NCI-H524 treated with DMSO at 0.1 percent for 48 hours (cell line): ENCODE results near the gene LMAN2L.

Experiments used
- DNase-seq: peaks from one replicate; lab custom pipeline; 2025; lab: John Stamatoyannopoulos, UW

The LMAN2L gene, protein sequence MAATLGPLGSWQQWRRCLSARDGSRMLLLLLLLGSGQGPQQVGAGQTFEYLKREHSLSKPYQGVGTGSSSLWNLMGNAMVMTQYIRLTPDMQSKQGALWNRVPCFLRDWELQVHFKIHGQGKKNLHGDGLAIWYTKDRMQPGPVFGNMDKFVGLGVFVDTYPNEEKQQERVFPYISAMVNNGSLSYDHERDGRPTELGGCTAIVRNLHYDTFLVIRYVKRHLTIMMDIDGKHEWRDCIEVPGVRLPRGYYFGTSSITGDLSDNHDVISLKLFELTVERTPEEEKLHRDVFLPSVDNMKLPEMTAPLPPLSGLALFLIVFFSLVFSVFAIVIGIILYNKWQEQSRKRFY

DNA sequence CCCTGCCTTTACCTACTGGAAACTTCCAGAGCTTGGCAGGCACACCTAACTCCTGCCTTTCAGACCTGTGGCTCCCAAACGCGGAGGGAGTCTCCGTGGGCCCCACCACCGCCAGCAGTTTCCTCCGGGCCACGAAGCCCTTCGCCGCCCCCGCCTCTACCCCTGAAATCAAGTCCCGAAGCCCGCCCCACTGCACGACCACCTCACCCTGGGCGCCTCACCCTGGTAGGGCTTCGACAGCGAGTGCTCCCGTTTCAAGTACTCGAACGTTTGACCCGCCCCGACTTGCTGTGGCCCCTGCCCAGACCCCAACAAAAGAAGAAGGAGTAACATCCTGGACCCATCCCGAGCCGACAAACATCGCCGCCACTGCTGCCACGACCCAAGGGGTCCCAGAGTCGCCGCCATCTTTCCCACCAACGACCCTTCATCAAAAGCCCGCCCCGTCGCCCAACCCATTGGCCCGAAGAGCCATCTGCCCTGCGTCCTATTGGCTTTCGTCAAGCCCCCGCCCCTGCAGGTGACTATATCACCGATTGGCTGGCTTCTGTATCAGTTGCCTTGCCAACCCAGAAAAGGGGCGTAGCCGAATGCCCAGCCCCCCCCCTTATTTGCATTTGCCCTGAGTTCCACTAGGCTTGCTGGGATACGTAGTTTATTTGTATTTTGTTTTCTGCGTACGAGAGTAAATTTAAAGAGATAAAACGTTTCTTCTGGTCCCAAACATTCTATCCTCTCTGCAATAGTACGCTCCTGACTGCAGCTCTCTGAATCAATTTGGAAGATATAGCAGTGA, at the start of gene LMAN2L:
Gene LMAN2L, minus strand, starts transcription at position 432 of the 796 bp plus-strand sequence. Its CDS starts 24 bp downstream, at position 408.
- peak; percentile 78 for DNase-seq

DNA sequence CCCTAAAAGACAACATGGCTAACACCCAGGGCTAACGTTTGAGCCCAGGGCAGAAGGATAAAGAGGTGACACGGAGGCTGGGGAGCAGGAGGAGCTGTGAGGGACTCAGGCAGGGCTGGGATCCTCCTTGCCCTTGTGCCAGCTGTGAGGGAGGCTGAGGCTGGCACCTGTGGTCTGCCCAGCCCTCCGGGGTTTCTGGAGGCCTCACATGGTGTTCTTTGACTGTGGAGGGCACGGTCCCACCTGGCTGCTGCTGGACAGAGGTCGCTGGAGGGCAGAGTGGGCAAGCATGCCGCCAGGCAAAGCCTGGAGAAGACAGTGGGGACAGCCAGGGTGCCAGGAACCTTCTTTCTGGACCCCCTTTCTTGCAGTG, 49.4 kb upstream of the LMAN2L start:
- no peak for DNase-seq

DNA sequence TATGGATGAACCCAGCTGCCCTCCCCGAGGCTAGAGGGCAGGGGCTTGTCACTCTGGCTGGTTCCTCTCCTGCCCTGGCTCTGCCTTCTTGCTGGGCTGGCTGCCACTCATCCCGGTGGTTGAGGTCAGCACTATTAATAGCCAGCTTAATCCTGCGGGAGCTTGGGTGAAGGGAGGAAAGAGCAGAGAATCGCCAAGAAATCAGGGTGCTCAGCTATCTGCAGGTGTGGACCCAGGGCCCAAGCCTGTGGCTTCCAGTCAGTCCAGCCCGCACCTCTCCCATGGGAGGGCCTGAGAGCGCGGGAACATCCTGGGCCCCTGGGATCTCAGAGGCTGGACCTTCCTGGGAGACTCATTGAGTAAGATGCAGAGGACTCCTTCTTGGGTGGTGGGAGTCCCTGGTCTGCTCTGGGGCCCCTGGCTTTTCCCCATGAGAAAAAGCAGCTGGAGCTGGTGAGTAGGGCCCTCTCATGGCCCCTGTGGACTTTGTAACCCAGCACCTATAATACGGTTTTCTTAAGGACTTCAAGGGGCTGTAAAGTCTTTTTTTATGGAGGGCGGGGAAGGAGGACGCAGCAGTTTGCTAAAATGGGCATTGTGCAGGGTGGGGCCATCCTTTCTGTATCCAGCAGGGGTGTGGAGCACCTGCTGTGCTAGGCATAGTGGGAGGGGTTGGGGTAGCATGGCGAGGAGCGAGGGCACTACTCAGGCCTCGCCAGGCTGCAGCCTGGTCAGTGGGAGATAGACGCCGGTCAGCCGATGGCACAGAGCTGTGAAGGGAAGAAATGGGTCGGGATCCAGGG, 48.8 kb upstream of the LMAN2L start:
- peak; percentile 61 for DNase-seq

DNA sequence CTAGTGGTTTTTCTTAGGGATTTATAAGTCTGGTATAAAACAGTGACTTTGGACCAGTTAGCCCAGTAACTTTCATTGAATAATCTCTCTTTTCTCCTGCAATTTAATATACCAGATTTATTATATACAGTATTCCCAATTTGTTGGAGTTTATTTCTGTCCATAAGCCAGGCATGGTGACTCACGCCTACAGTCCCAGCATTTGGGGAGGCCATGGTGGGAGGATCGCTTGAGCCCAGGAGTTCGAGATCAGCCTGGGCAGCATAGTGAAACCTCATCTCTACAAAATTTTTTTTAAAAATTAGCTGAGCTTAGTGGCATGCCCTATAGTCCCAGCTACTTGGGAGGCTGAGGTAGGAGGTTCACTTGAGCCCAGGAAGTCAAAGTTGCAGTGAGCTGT, 47.5 kb upstream of the LMAN2L start:
- no peak for DNase-seq

DNA sequence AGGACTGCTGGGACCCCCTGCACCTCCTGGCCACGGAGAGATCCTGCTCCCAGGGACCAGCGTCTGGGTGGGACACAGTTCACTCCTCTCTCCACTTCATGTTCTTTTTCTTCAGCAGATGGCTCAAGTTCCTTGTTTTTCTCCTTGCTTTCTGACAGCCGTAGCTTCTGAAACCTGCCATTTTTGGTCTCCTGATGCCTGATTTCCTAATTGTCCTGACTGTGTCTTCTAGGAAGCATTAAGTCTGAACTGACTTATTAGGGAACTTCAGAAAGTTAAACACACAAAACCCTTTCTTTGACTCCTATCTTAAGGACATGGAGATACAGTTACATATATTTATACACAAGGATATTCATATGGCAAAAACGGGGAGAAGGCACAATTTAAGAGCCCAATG, 43.5 kb upstream of the LMAN2L start:
- no peak for DNase-seq

DNA sequence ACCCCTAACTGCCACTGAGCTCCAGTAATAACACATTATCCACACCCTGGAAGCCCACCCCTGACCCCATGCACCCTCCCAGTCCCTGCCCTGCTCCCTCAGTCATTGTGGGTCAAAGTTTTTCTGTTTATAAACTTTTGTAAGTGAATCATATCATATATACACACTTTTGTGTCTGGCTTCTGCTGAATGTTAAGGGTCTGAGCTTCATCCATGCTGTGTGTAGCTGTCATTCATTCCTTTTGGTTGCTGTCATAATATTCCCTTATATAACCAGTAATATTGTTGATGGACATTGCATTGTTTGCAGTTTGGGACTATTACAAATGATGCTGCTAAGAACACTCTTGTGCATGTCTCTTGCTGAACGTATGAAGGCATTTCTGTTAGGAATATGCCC, 35.3 kb upstream of the LMAN2L start:
- DNase-seq, result no peak

DNA sequence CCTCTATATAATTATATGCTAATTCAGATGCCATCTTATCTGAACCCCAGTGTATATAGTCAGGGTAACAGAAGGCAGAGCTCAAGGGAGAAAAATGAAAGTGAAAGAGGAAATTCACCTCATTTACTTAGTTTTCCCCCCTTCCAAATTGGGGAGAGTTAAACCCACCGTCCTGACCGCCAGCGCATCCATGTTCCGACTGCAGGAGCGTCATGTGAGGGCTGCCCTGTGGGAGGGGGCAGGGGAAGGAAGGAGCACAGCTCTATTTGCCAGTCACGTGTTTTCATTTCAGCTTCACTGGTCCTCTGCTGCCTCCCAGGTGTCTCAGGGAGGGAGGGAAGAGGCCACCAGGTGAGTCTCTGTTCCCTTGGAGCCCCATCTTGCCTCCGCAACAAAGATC, 34.1 kb upstream of the LMAN2L start:
- DNase-seq, result no peak

DNA sequence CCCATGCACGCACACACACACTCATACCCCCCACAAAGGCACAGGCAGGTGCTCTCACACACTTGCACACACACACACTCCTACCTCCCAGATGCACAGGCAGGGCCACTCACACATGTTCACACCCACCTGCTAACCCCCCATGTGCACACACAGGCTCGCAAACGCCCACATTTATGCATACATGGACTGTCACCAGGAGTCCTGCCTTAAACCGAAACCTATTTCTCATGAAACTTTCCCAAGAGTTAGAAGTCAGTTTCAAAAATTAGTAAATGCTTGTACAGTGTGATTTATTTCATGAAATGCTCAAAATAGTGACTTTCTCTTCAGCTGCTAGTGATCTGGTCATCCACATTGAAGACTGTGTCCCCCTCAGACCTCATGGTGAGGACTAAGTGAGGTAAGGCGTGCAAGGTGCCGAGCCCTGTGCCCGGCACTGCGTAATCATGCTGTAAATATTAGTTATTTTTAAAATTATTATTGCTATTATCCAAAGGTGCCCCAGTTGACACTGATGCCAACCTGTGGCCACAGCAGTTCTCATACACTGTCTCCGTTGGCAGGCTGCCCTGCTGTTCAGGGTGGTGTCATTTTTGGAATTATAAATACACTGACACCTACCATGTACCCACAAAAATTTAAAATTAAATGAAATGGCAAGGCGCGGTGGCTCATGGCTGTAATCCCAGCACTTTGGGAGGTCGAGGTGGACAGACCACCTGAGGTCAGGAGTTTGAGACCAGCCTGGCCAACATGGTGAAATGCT, 33.2 kb upstream of the LMAN2L start:
- no peak for DNase-seq

DNA sequence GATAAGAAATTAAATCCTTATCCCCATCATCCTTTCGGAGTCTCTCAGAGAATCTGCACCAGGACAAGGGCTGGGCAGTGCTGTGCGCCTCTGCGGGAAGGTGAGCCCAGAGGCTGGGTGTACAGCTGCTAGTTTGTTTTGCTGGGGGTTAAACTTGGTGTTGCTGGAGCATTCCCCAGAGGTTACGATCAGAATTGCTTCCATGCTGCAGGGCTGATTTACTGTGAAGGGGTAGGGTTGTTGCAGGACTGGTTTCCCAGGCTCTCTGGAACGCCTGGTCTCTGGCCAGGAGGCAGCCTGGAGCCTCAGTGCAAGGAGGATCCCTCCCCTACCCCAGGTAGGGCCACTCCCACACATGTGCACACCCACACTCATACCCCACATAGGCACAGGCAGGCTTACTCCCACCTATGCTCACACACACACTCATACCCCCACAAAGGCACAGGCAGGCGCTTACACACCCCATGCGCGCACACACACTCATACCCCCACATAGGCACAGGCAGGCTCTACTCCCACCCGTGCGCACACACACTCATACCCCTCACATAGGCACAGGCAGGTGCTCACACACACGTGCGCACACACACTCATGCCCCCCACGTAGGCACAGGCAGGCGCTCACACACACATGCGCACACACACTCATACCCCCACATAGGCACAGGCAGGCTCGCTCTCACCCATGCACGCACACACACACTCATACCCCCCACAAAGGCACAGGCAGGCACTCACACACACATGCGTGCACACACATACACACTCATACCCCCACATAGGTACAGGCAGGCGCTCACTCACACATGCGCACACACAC, 32.1 kb upstream of the LMAN2L start:
- no peak for DNase-seq

DNA sequence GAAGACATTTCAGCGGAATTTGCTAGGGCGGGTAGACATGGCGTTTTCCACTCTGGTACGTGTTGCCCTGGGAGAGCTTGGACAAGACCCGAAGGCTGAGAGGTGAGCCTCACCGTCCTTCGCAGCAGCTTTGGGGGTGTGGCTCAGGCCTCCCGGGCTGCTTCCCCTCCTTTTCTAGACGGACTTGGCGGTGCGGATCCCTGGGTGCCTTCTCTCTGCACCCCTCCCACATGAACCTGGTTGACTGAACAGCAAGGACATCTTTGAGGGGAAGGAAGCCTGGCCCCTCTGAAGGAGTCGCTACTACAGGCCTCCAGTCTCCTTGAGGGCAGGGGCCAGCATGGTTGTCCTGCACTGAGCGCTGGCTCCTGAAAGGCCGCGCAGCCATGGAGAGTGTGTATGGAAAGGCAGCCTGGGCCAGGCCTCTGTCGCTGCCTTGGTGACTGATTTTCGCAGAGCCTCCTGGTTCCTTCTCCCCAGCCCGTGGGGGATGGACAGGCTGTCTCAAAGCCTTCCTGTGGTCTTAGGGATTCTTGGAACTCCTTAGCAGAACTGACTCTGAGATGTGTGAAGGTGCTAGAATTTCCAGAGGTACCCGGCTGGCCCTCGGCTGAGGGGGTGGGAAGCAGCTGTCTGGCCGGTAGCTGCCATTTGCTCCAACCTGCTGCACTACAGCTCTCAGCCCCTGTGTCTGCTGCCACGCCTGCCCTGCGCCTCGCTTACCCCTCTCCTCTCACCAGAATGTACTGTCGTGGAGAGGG, 30.8 kb upstream of the LMAN2L start:
- no peak for DNase-seq

DNA sequence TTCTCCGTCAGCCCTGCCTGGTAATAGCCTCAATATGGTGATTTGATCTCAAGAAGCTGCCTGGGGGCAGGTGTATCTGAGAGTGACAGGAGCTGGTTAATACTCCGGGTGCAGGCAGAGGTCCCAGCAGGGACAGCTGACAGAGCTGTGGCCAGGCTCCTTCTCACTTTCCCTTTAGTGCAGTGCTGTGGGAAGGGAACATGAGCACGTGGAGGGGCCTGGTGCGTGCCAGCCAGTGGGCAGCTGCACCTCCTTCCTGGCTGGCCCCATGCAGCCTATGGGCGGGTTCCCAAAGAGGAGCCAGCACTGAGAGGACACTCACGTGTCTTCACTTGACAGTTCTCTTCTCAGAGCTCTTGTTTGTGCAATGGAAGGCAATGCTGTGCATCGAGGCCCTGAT, 29.9 kb upstream of the LMAN2L start:
- no peak for DNase-seq

DNA sequence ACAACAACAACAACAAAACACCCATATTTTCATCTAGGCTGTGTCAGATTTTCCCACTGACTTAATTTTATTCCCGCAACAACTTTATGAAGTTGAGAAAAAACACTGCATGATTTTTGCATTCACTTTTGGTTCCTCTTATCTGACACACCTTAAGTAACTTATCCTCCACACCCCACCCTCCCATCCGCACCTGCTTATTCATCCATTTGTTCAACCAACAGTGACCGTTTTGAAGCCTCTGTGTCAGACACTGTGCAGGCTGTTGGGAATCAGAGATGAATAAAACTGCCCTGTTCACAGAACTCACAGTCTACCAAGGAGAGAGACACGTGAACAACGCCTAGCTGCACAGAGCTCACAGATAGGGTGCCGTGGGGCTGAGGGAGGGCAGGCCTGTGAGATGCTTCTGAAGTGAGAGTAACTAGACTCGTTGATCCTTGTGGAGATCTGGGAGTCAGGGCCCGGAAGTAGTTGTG, 28.3 kb upstream of the LMAN2L start:
- no peak for DNase-seq

DNA sequence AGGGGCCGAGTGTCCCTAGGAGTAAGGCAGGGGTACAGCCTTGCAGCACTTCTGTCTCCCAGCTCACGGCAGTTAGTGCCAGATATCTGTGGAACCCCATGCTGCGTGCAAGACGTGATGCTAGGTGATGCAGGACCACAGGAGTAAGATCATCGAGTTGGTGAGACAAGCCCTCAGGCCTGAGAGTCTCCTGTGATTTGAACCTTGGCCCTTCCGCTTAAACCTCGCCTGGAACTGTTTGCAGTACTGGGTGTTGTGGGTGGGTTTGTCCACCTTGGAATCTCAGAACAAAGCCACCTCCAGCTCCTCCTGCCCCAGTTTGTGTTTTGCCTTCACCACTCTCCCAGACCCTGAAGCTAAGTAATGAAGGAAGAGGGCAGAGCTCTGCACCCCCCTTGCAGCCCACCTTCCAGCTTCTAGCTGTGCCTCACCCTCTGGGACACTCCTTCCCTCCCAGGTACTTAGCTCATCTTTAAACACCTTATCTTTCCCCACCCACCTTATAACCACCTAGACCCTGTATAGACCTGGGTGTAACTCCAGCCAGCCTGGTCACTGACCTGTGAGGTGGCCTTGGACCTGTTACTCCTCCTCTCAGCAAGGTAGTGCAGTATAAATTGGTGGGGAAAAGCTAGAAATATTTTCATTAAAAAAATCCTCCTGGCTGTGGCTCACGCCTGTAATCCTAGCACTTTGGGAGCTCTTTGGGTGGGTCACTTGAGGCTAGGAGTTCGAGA, 27.4 kb upstream of the LMAN2L start:
- DNase-seq, result no peak

DNA sequence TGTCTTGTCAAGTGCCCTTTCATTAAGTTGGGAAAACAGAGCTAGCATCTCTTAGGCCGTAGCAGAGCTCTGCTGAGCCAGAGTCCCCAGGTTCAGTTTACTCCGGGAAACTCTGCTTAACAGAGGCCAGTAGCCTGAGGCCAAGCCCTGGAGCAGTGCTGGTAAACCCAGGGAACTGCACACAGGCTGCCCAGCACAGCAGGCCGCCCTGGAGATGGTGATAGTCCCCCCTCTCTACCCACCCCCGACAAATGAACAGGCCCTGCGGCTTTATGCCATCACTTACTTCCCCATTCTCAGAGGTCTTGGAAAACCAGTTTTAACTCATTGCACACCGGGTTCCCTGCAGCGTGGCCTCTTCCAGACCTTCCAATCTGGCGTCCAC, 24.4 kb upstream of the LMAN2L start:
- DNase-seq, result no peak

DNA sequence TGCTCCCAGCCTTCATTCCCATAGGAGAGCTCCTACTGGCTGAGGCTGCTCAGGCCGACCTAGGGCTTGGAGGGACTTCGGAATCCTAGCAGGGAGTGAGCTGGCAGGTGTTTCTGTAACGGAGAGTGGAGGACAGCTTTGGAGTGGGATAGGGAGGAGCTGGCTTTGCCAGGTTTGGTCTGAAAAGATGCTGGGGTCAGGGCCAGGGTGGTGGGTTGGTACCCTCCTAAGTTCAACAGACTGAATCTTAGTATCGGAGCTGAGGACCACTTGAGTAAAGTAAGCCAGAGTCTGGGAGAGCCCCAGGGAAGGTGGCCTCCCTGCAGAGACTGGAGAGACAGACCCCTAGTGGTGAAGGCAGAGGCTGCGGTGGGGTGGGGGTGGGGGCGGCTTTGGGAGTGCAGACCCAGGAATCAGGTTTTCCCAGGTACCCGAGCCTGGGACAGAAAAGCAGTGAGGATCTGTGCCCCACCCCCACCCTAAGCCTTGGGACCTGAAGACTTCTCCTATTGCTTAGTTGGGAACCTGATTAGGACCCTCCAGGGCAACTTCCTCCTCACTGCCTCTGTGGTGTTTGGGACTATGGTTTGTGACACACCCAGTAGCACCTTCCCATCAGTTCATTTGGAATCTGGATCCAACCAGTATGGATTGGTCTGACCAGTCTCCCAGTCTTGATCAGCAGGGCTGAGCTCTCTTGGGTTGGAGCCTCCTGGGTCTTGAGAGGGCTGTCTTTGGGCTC, 23.8 kb upstream of the LMAN2L start:
- no peak for DNase-seq

DNA sequence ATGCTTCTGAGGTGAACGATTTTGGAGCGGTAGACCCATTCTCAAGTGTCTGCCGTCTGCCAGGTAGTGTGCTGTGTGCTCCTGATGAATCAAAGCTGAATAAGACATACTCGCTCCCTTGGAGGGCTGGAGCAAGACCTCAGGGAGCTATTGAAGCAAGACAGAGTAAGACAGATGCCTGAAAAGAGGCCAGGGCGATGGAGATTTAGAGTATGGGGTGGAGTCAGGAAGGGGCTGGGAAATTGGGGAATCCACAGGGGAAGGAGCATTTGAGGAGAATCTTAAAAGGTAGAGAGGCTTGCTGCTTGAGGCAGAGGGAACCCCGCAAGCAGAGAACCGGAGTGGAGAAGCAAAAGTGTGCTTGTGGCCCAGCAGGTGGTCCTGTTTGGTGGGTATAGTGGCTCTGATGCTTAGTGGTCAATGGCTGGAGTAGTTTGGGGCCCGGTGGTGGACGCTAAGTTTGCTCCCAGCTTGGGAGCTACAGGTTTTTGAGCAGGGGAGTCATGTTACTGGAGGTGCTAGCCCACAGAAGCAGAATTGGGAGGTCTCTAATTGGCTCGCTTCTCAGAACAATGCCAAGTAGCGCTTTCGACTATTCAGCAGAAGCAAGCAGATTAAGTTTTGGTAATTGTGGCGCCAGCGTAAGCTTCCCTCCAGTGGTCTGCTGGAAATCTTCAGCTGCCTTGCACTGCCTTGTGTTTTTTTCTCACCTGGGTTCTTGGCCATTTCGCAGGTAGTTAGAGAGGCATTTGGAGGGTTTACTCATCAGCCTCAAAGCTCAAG, 22.9 kb upstream of the LMAN2L start:
- peak; percentile 30 for DNase-seq

DNA sequence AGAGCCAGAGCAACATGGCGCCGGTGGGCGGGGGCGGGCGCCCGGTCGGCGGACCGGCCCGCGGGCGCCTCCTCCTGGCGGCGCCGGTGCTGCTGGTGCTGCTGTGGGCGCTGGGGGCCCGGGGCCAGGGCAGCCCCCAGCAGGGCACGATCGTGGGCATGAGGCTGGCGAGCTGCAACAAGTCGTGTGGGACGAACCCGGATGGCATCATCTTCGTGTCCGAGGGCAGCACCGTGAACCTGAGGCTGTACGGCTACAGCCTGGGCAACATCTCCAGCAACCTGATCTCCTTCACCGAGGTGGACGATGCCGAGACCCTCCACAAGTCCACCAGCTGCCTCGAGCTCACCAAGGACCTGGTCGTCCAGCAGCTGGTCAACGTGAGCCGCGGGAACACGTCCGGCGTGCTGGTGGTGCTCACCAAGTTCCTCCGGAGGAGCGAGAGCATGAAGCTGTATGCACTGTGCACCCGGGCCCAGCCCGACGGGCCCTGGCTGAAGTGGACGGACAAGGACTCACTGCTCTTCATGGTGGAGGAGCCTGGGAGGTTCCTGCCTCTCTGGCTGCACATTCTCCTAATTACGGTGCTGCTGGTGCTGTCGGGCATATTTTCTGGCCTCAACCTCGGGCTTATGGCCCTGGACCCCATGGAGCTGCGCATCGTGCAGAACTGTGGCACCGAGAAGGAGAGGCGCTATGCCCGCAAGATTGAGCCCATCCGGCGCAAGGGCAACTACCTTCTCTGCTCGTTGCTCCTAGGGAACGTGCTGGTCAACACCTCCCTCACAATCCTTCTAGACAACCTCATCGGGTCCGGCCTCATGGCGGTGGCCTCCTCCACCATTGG, 21.3 kb upstream of the LMAN2L start:
- no peak for DNase-seq
